GM18867 (cell line): ENCODE data around the gene NENF.

ENCODE experiments used
- ATAC-seq: cut with Tn5 transposase; IDR thresholded peaks from one replicate; pipeline ENCODE4 v1.9.1; 2021; ENCODE audit warnings: mild to moderate bottlenecking, moderate library complexity; ENCODE audit not compliant: unreplicated experiment

The NENF gene

DNA sequence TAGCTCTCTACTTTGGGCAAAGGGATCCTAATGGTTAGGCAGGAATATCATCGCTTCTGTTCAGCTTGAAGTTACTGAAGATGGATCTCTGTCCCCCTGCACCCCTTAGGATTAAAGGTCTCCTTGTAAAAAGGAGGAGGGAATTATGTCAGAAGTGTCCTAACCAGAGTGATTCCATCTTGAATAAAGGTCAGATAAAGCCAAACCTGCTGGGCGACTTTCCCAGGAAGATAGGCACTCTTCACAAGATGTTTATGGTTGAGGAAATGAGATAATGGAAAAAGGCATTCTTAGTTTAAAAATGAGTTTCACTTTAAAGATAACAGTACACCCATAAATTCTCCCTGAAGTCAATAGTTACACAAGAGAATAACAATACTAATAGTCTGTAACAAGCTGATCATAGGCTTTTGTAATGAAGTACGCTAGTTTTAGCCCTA is 1.7 kb upstream of the NENF start:
- no peak for ATAC-seq

DNA sequence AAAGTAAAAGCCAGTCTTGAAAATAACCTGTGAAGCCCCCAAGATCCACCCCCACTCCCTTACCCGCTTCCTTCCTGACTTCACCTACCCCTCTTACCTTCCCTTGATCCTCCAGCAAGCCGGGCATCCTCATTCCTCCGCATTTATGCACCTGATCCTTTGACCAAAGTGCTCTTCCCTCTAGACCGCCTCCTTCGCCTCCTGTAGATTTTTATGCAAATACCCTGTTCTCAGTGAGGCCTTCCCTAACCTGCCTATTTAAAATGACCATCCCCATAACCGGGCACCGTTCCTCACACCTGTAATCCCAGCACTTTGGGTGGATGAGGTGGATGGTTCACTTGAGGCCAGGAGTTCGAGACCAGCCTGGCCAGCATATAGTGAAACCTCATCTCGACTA is 1.1 kb upstream of the NENF start:
- ATAC-seq: no peak

DNA sequence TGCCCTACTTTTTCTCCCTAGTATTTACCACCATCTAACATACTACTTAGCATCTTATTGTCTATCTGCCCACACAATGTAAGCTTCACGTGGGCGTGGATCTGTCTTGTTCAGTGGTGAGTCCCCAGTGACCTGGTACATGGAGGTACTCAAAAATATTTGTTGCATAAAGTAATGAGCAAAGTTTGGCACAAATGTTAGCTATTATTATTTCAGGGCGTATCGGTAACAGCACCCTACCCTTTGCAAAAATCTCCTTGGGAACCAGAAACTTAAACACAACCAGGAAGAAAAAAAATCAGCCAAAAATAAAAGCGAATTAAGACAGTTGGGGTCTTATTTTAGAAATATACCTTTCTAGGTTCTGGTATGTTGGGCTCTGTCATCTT is 454 bp upstream of the NENF start:
- no peak for ATAC-seq

DNA sequence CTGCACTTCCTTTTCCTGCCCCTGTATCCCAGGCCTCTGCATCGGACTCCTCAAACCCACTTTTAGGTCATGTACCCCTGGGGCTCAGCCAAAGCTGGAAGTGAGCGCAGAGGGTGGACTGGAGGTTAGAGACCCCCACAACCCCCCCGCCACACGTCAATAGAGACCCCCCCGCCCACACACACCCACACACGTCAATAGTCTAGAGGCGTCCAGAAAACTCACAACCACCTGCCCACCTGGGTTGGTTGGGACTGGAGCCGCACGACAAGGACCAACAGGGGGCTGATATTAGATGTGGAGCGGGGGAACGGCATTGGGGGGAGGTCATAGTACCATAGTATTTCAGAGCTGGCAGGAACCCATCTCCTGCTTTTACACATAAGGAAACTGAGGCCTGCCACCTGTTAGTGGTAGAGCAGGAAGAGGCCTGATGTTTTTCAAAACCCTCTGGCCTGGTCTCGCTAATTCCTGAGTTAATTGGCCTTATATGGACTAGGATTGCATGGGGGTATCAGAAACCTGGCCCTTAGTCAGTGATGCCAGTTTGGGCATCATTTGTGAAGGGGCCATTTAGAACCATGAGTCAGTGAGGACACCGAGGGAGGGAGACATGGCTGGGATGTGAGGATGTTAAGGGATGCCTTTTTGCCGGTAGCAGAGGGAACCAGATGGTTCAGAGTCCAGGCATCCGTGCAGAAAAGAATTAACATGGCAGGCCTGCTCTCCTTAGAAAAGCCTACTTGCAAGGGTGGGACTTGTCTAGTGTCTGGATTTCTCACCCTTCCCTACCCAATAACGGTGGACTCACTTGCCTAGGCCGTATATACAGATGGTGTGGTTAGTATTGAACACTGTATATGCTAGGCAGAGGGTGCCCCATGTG is 1.1 kb downstream of the NENF start:
- ATAC-seq: no peak

DNA sequence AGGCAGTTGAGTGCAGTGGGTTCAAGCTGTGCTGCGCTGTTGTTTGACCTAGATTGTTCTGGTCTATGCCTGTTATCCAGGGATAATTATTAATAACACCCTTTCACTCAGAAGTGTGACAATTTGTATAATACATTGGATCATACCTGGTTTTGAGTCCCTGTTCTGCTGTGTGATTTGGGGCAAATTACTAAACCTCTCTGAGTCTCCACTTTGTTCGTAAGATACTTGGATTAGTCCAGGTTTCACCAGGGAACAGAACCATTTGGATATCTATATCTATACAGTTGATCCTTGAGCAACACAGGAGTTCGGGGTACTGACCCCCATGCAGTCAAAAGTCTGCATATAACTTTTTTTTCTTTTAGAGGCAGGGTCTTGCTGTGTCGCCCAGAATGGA is 2.3 kb downstream of the NENF start:
- ATAC-seq: no peak

DNA sequence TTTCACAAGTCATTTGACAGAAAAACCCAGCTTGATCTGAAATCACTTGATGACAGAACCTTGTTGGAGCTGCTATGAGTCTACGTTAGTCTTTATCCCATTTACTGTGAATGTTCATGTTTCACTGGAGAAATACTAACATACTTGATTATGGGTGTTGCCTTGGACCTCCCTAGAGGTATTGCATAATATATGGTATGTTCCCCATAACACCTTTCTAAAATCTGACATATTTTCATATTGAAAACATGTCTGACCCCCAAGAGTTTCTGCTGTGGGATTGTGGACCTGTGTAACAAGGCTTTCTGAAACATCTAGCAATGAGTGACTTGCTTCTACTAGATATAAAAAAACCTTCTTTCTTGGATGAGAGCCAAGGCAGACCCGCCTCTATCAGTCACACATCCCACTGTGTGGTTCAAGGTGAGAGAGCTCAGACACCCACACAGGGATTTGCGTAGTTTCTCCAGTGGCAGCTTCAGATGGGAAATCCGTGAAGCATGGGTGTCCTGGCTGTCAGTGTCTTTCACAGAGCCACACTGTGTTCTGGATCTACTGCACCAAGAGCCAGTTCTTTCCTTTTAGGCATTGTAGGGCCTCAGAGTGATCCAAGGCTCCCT is 4.6 kb downstream of the NENF start:
- no peak for ATAC-seq

DNA sequence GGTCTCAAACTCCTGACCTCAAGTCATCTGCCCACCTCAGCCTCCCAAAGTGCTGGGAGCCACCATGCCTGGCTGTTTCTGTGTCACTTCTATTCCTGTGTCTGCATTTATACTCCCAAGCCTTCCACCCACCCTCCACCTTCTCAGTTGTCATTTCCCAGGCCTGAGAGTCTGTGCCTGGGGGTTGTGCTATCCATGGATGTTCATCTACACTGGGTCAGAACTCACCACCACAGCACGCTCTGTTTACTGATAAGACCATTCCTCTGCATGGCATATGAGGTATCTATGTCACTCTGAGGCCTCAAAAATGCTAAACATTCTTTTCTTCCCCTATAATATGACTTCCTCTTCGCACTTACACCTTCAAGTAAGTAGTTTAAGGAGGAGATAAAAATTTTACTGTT is 6.1 kb downstream of the NENF start:
- no peak for ATAC-seq

DNA sequence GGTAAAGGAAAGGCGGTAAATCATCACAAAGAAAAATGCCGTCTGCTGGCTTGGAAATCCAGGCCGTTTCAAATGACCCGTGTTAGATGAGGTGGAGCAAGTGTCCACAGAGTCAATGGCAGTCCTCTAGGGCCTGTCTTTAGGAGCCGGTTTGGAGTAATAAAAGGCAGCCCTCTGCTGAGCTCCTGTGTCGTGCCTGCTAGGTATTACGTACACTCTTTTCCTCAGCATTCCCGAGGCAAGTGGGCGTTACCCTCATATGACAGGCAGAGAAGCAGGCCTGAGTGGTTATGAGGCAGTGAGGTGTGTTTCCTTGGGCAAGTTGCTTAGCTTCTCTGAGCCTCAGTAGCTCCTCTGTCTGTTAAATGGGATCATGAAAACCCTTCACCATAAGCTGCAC is 7.7 kb downstream of the NENF start:
- no peak for ATAC-seq

DNA sequence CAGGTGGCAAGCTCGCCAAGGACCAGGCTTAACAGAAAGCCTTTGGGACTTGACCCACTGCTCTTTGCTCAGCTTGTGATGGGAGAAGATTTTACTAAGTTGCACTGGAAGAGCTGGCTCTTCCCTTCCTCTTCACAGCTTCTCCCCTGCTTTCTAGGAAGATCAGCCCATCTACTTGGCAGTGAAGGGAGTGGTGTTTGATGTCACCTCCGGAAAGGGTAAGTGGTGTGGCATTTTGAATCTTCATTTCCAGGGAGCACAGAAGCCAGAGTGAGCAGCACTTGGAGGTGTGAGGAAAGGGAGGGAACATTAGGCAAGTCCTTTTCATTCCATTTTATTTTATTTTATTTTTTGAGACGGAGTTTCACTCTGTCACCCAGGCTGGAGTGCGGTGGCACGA is 9.7 kb downstream of the NENF start:
- no peak for ATAC-seq

DNA sequence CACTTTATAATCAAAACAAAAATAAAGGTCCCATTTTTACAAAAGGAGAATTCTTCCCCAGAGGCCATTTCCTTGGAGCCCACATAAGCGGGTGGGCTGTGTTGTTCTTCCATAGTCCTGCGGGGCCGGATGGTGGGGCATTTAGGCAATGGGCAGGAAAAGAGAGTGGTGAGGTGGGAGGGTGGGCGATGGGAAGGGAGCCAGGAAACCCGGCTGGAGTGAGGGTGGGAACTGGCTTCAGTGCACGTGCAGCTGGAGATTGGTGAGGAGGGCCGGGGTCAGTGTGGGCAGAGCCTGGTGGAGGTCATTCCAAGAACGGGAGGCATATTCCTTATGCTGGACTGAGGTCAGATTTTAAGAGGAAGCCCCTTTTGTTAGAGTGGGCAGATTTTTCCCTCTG is 13.6 kb downstream of the NENF start:
- ATAC-seq: no peak

DNA sequence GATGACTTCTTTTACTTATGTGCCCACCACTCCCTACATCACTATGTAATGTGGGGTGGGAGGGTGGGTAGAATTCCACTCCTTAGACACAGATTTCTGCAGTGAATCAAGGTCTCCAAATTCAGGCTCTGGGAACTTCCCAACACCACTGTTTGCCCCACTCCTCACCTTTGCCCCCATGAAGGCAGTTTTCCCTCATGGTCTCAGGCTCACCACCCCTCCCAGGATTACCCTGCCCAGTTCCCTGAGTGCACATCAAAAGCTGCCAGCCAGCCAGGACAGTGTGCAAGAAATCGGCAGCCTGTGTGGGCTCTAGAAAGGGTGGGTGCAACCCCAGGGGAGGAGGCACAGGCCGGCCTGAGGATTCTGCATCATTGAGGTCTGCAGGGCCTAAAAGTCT is 14.8 kb downstream of the NENF start:
- ATAC-seq: no peak

DNA sequence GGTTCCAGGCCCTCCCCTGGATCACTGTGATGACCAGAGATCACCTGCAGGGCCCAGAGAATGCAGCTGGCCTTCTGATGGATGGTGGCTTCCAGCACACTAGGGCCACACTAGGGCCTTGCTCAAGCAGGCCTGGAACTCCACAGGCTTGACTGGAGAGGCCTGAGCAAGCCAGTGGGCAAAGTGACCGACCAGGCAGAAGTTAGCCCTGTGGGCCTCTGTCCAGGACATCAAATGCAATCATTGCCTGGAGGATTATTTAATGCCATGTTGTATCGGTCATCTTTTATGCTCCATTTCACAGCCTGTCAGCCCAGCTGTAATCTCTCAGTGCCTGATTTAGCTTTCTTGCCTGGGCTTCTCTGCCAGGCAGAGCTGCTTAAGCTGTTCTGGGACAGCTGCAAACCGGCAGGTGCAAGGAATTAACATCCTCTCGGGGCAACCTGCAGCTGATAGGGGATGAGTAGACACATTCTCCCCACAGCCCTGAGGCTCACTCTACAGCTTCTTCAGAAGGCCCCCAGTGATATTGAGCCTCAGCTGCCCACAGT is 17.7 kb downstream of the NENF start:
- no peak for ATAC-seq

DNA sequence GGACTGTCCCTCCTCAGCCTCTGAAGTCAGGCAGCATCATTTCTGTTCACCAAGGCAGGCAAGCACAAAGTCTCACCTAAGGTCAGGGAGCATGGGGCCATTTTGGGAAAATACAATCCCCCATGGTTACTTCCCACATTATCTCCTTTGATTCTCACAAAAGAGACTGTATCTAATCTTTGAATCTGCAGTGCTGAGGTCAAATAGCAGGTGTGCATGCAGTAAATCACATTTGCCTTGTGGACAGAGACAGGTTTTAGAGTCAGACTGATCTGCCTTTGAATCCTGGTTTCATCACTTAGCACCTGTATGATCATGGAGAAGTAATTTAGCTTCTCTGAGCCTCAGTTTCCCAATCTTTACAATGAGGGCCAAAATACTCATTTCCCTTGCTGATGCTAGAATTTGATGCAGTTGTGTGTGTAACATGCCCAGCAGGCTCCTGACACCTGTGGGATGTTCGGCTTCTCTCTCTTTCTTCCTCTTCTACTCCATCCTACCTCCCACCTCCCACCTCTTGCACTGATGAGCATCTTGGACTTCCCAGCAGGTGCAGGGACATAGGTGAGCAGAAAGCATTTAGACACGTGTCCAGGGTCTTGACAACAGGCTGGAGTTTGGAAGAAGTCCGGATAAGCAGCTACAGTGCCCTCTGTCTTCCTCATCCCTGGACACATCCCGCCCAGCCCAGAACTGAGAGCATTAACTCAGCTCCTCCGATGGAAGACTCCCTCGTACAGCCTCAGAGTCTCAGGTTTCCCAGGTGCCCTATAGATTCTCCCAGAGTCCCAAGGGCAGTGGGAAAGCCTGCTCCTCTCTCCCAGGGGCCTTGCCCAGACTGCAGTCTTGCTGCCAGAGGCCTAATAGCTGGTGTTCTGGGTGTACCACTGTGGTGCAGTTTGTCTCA is 18.9 kb downstream of the NENF start:
- no peak for ATAC-seq

DNA sequence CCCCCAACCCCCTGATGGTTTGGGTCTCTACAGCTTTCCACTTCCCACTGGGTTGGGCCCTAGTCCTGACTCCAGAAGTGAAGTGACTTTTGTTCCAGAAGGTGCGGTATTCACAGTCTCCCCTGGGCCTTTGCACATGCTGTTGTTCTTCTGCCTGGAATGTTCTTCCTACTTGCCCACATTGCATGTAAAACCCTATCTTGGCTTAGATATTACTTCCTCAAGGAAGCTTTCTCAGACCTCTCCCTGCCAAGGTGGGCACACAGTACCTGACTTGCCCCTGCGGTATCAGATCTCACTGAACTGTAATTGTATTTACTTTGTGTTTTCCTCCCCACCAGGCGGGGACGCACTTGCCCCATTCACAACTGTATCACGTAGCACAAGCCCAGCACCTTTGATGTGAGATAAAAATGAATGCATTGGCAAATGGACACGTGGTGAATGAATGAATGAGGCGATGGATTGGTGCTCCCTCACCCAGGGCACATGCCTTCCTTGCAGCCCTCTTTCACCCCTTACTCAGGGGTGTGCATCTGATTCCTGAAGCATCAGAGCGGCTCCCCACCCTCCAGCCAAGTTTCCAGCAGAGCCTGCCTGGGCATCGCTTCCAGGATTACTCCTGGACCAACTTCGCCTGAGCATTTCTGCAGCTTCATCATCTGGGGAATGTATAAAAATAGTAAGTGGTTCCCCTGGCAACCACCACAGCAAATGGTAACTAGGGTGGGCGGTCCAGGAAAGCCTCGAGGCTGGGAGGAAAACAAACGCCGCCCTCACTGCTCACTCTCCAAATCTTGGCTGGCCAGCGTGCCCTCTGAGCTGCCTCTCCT is 19.8 kb downstream of the NENF start:
- ATAC-seq: no peak

DNA sequence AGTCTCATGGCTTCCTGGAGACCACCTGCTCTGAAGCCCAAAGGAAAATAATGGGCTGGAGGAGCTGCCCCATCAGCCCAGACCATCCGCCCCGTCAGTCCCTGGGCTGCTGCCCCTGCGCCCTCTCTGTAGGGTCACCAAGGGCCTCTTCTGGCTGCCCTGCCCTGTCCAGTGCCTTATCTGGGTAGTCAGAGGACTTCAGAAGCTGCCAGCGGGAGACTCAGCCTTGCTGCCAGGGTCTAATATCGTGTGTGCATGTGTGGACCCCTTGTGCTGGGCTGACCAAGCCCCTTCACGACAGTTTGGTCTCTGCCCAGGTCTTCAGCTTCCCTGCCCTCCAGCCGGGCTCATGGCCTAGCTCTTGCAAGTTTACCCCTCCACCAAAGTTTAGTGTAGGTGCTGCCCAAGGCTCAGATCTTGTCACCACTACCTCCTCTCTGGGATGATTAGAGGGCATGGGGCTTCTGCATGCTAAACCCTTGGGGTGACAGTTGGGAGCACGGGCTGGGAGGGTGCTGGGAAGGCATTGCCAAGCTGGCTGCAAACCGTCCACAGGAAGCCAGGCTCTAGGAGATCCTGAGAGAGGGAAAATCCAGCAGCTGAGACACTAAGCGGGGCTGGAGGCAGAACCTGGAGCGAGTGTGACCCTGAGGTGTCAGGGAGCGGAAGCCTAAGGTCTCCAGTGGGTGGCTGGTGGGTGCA is 20.6 kb downstream of the NENF start:
- no peak for ATAC-seq

DNA sequence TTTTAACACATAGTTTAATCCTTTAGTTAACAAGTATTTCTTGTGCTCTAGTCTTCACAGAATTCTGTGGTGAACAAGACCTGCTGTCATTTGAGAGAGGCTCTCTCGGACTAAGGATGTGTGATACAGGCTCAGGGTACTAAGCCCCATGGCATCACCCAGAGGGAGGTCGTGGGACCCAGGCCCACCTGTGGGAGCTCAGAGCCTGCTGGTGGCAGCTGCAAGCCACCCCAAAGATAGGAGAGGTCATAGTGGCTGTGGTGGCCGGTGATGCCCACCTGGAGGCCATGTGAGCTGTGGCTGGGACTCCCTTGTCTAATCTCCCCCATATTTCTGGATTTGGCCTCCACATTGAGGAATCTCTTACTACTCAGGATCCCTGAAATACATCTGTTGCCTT is 22.0 kb downstream of the NENF start:
- no peak for ATAC-seq

DNA sequence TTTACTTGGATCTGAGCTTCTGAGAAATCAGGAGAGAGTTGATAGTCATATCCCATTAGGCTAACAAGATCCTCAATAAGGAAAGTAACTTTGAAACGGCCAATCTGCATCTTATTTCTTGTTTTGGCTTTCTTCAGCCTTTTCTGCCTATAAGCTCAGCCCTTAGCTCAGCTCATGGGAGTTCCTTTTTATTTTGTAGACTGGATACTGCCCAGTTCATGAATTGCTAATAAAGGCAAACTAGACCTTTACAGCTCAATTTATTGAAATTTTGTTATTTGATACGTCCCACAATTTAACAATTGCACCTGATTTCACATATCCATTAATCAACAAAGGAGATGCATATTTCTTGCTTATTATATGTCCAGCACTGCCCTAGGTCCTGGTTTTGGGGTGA is 22.7 kb downstream of the NENF start:
- no peak for ATAC-seq

DNA sequence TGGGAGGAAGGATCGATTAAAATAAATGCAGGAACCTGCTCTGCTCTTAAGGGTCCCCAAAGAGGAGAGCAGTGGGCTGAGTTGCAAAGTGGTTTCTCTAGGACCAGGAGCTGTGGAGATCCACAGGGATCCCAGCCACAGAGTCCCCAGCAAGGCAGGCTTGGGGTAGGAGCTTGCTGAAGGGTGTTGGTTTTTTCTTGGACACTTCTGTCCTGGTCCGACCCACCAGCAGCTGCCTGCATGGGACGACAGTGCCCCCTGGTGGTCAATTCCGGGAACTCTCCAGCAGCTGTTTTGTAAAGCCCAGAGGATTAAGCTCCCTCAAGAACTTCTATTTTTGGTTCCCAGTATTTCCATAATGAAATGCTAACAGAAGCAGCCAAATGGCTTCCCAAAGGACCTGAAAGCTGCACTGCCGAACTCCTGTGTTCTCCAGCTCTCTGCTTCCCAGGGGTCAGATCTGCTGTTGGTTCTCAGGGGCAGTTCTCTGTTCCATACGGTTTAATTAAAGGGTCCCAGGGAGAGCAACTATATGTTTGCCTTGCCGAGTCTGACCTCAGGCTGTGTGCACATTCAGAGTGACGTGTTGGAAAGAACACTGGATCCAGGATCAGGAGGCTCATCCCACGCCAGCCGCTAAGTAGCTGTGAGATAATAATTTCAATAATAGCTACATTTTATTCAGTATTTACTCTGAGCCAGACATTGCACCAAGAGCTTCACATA is 23.2 kb downstream of the NENF start:
- ATAC-seq: no peak

DNA sequence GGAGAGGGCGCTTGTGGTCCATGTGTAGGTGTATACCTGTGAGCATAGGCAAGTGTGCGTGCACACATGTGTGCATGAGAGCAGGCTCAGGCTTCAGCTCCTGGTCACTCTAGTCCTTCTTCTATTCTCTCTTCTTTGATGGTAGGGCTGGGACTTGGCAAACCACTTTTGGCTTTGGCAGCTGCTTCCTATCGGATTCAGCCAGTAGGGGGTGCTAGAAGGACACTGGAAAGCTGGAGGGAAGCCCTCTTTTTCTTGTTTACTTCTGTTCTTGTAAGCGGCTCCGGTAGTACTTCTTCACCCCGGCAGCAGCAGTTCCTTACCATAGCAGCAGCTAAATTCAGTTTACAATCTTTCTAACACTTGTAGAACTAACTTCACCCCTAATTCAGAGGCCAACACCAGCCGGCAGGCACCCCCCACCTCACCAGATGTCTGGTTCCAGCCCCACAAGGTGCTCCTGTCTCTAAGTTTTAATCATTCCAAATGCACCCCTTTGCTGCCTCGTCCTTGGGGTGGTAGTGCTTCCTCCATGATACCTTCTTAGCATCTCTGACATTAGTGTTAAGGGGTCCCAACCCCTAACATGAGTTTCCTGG is 25.1 kb downstream of the NENF start:
- no peak for ATAC-seq
